SH-SY5Y (cell line): ENCODE results near the gene KIF26B.

ENCODE experiments used
- GATA2 ChIP-seq: IDR thresholded peaks from 2 replicates; pipeline ENCODE4 v1.6.1; 2011; ENCODE audit warnings: mild to moderate bottlenecking, low read depth, low read length
- GATA3 ChIP-seq: IDR thresholded peaks from 2 replicates; pipeline ENCODE4 v1.6.1; 2011; ENCODE audit warnings: low read depth, mild to moderate bottlenecking, low read length, moderate library complexity

DNA sequence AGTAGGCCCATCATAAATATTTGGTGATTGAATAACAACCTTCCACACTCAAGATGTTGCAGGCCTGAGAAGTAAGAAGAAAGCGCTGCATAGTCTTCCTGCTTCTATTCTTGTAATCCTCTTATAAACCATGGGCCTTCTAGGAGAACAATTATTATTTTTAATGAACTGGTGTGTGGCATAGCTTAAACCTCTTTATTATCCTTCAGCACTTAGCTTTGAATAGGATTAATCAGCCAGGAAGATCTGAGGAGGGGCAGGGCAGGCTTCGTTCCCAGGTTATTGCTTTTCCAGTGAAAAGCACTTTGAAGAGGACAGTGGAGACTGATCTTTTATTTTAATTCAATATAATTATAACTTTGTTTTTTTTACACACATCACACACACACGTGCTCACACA is 42.3 kb downstream of the KIF26B start:
- TF ChIP-seq GATA2 (peak; percentile 47; the same call in 1 of the 2 replicates), GATA3 (no peak)
